ENCODE measurements around the gene RUVBL1.
"Not testable (repeated sequence)": the region's sequence is repeated elsewhere in the genome, so short reads cannot be mapped to it uniquely, and the experiment has no call there.

The RUVBL1 gene

GRCh38 chr3:128123538-128124368, at the start of gene RUVBL1:
Gene RUVBL1 (minus strand): TSS chr3:128123812. CDS start chr3:128123724, 88 bp downstream.
- DNase-seq: peak; percentile 93 to 94

DNA sequence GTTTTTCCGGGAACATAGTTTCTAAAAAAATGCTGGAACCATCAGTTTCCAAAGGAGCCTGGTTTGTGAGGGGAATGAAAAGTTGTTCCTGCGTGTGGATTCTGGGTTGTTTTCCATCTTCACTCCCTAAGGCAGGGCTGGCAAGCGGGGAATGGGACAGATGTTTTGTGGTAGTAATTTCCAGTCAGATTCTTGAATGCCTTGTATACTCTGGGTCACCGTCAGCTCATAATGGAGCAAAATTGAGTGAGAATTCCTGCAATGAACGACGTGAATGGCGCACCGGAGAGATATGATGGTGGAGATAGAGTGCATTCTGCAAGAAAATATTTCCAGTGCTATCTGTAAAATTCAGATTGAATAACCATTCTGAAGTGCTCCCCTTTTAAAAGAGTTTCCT, 49.6 kb upstream of the RUVBL1 start:
- no peak for DNase-seq

DNA sequence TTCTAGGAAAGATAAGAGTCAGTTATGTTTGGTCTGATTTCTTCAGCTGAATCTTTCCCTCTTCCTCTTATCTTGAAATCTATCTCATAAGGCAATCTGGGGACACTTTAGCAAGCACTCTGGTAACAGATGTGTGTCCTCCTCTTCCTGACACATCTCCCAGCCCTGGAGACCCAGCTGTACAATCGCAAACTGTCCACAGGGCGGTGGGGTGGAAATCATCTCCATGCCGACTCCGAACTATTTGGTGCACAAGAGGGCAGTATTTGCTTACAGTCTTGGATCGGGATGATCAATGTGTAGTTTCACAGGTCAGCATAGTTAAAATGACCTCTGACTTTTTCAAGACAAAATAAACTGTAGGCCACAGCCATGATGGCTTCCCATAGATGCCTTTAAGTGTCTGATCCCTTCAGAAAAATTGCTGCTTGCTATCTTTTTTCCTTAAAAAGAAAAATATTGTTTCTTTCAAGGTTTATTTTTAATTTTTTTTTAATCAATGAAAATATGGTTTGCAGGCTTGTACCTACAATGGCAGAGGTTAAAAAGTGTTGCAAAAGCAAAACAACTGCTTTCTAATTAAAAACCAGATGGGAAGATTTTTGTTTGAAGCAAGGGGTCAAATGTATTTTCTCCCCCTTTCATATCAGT, 47.4 kb upstream of the RUVBL1 start:
- no peak for DNase-seq

- DNase-seq: no peak
These were observed 45.2 kb upstream of the RUVBL1 start for GRCh38 chr3:128168836-128169235.

GRCh38 chr3:128167973-128168674, 44.5 kb upstream of the RUVBL1 start:
- DNase-seq: no peak

GRCh38 chr3:128167646-128167972, 44.0 kb upstream of the RUVBL1 start:
- DNase-seq: no peak

GRCh38 chr3:128166971-128167453, 43.4 kb upstream of the RUVBL1 start:
- DNase-seq: no peak

GRCh38 chr3:128163432-128163831, 39.8 kb upstream of the RUVBL1 start:
- no peak for DNase-seq

- DNase-seq: no peak
These were observed 37.0 kb upstream of the RUVBL1 start for GRCh38 chr3:128160661-128161060.

- no peak for DNase-seq
These were observed 32.2 kb upstream of the RUVBL1 start for GRCh38 chr3:128155616-128156360.

DNA sequence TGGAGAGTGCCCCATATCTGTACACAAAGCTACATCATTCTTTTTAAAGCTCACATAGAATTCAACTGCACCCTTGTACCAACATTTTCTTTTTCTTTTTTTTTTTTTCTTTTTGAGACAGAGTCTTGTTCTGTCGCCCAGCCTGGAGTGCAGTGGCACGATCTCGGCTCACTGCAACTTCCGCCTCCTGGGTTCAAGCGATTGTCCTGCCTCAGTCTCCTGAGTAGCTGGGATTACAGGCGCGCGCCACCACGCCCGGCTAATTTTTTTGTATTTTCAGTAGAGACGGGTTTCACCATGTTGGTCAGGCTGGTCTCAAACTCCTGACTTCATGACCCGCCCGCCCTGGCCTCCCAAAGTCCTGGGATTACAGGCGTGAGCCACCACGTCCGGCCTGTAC, 30.7 kb upstream of the RUVBL1 start:
- DNase-seq: not testable (repeated sequence)

- DNase-seq: peak; percentile 78 to 82
These were observed 29.8 kb upstream of the RUVBL1 start, which contains the start of gene EEFSEC for GRCh38 chr3:128153156-128154041. Gene EEFSEC (plus strand): TSS chr3:128153481. CDS start chr3:128153508, 27 bp downstream.

- no peak for DNase-seq
These were observed 29.0 kb upstream of the RUVBL1 start for GRCh38 chr3:128152419-128153155.

GRCh38 chr3:128151758-128152274, 28.2 kb upstream of the RUVBL1 start:
- DNase-seq: no peak

DNA sequence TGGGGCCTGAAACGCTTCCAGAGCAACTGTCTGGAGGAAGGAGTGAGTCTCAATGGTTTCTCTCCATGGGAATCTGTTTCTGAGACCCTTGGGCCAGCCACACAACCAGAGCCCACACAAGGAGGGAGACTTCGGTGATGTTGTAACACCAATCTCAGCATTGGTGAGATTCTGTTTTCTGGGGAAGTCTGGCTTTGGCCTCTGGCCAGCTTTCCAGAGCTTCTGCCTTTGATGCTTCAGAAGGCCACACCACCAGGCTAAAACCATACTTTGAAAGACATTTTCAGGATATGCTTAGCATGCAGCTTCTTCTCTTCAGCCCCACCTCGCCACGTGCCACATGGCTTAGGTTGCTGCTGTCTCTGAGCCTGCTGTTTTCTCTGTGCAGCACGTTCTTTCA, 26.0 kb upstream of the RUVBL1 start:
- DNase-seq: no peak

GRCh38 chr3:128146201-128146600, 22.6 kb upstream of the RUVBL1 start:
- DNase-seq: no peak

DNA sequence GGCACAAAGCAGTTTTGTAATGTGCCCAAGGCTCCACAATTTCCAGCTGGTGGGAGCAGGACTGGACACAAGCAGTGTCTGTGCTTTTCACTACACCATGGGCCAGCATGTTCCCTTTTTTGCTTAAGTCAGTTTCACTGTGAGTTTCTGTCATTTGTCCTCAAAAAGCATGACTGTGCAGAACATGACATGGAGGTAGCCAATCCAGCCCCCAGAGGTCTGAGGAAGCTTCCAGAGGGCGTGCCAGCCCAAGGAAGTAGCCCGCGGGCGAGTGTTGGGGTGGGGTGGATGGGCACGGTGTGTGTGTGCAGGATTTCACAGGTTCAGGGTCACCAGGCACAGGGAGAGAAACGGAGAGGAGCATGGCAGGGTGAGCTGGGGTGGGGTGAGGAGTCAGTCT, 21.7 kb upstream of the RUVBL1 start:
- no peak for DNase-seq

DNA sequence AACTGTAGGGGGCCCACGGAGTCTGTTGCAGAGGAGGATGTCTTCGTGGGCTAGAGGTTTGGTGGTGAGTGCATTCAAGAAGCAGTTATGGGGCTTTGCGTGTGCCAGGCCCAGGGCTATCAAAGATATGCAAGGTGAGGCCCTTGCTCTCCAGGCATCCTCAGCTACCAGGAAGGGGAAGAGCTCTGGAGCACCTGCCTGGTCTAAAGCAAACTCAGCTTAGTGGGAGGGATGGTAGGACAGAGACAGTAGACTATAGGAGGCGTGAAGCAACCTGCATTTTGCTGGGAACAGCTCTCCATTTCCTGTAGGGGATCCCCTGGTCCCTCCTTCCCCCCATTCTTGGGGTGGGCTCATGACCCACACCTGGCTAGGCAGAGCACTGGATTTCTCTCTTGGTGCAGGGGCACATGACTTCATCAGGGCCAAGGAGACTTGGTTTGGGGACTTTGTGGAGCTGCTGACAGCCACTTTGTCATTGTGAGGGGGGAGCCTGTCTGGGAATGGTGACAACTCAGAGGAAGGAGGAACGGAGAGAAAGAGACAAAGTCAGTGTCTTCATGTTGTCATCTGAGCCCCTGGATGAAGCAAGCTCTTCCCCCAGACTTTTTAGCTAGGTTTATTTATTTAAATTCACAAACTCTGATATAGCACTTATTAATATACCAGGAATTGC, 21.0 kb upstream of the RUVBL1 start:
- DNase-seq: no peak

- DNase-seq: no peak
These were observed 19.9 kb upstream of the RUVBL1 start for GRCh38 chr3:128143496-128143895.

- DNase-seq: peak; percentile 35 to 39
These were observed 9.8 kb upstream of the RUVBL1 start for GRCh38 chr3:128133273-128133883.
